Central memory CD8-positive, alpha-beta T cell (primary cell): ENCODE results near the gene ZNF774.
"Not testable (repeated sequence)": the region's sequence is repeated elsewhere in the genome, so short reads cannot be mapped to it uniquely, and the experiment has no call there.

ENCODE experiments used
- ATAC-seq: fragments of 150-1000 bp; cut with Tn5 transposase; replicated peaks from 2 replicates; pipeline ENCODE4 v1.10.0; 2022; ENCODE audit warnings: mild to moderate bottlenecking, moderate FRiP score, moderate number of reproducible peaks; ENCODE audit not compliant: poor library complexity, severe bottlenecking; ENCODE audit errors: extremely low read depth
- DNase-seq, 2 donors: peaks; one replicate each; pipeline ENCODE4 v3.0.0; 2021; ENCODE audit warnings: low spot score in 2 of 2
- H3K27ac Mint-ChIP-seq: one replicate; pipeline ENCODE4 v1.8.0; 2022; ENCODE audit warnings: low read depth, mild to moderate bottlenecking, moderate library complexity, mixed read lengths
- H3K27me3 Mint-ChIP-seq: one replicate; pipeline ENCODE4 v1.8.0; 2022; ENCODE audit warnings: mixed read lengths
- H3K36me3 Mint-ChIP-seq: one replicate; pipeline ENCODE4 v1.8.0; 2022; ENCODE audit warnings: mild to moderate bottlenecking, moderate library complexity, mixed read lengths; ENCODE audit not compliant: insufficient read depth
- H3K4me1 Mint-ChIP-seq: one replicate; pipeline ENCODE4 v1.8.0; 2022; ENCODE audit warnings: mixed read lengths
- H3K4me3 Mint-ChIP-seq: one replicate; pipeline ENCODE4 v1.8.0; 2022; ENCODE audit warnings: mild to moderate bottlenecking, moderate library complexity, mixed read lengths
- H3K9me3 Mint-ChIP-seq: one replicate; pipeline ENCODE4 v1.8.0; 2022; ENCODE audit warnings: mixed read lengths

ZNF774 gene

DNA sequence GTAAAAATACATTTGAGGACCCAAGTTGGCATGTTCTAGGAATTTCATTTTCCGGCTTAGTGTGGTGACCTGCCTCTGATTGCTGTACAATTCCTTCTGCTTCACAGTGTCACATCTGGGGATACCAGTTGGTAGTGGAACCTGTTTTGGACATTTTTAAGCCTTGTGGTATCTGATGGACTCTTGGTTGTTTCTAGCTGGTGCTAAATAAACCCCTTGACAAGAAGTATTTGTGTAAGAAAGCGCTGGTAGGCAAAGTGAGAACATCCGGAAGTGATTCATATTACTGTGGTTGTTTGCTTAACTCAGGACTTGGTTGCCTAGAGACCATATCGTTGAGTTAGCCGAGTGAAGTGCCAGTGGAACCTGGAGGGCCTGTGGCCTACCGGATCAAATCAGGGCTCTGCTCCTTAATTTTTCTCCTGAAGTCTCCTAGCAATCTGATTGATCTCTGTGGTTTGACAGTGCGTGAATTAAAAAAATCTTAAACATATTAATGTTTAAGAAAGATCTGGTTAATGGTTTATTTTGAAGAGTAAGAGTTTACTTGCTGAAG, 48.8 kb downstream of the ZNF774 start:
- Mint-ChIP-seq H3K9me3 (no peaks in the 10 kb centered on the region), H3K27ac (peak overlapping the region; percentile 97), H3K4me1 (peaks cover 61% of the 10 kb centered on the region), H3K27me3 (no peaks in the 10 kb centered on the region), H3K36me3 (peaks cover 24% of the 10 kb centered on the region), H3K4me3 (peak overlapping the region; percentile 52)
- ATAC-seq, result peak; percentile 97
- peak in 1 of 2 donors; percentile 73 for DNase-seq

DNA sequence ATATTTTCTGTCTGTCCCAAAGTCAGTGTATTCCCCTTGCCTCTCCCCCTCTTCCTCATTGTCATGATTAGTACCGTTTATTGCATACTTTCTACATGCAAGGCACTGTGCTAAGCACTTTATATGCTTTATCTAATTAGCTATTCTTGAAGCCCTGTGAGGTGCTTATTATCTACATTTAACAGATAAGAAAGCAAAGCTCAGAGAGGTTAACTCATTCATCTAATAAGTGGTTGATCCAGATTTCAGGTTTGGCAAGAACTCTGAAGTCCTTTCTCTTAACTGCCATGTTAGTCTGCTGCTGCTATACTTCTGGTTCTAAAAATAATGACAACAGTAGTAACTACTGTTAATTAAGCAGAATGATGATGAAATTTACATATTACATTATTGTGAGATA, 49.4 kb downstream of the ZNF774 start:
- Mint-ChIP-seq H3K4me1 (peaks cover 62% of the 10 kb centered on the region), H3K27ac (peak overlapping the region; percentile 97), H3K9me3 (no peaks in the 10 kb centered on the region), H3K27me3 (no peaks in the 10 kb centered on the region), H3K4me3 (peak overlapping the region; percentile 52), H3K36me3 (peaks cover 21% of the 10 kb centered on the region)
- DNase-seq (no peak), ATAC-seq (no peak)

DNA sequence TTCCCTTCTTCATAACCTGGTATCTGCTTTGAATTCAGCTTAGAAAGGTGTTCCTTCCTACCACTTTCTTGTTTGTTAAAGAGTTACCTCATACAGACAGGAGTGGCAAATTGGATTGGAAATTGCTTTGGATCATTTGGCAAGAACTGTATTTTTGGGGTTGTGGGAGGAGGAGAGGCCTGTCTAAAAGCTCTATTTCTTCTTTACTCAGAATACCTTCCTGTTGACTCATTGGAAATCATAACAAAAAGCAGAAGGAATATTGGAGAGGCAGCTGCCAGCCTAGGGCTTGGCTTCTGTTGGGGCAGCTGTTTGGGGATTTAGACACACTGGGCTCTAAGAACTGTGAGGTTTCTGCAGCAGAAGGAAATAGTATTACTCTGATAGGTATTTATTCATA, 50.1 kb downstream of the ZNF774 start:
- DNase-seq (no peak), ATAC-seq (no peak)
- peaks cover 69% of the 10 kb centered on the region for H3K4me1 Mint-ChIP-seq

DNA sequence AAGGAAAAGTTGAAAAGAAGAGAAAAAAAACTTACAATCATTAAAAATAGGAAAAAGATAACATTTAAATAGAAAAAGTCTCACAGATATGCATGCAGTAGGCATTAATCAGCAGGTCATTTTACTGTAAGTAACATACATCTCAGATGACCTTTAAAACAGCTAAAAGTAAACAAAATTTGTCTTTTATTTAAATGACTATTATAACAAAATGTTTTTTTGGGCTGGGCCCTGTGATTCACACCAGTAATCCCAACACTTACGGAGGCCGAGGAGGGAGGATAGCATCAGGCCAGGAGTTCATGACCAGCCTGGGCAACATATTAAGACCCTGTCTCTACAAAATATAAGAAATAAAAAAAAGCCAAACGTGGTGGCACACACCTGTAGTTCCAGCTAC, 50.7 kb downstream of the ZNF774 start:
- DNase-seq (no peak), ATAC-seq (no peak)
- H3K4me3 Mint-ChIP-seq, result peak overlapping the region; percentile 52
- peaks cover 75% of the 10 kb centered on the region for H3K4me1 Mint-ChIP-seq
- H3K27ac Mint-ChIP-seq, result peak overlapping the region; percentile 97
- no peaks in the 10 kb centered on the region for H3K27me3 Mint-ChIP-seq
- H3K9me3 Mint-ChIP-seq, result no peaks in the 10 kb centered on the region
- H3K36me3 Mint-ChIP-seq, result peaks cover 16% of the 10 kb centered on the region

More for the DNA sequence above, 50.1 kb downstream of the ZNF774 start:
- peak overlapping the region; percentile 97 for H3K27ac Mint-ChIP-seq
- H3K36me3 Mint-ChIP-seq, result peaks cover 20% of the 10 kb centered on the region
- no peaks in the 10 kb centered on the region for H3K27me3 Mint-ChIP-seq
- H3K4me3 Mint-ChIP-seq, result peak overlapping the region; percentile 52
- no peaks in the 10 kb centered on the region for H3K9me3 Mint-ChIP-seq

DNA sequence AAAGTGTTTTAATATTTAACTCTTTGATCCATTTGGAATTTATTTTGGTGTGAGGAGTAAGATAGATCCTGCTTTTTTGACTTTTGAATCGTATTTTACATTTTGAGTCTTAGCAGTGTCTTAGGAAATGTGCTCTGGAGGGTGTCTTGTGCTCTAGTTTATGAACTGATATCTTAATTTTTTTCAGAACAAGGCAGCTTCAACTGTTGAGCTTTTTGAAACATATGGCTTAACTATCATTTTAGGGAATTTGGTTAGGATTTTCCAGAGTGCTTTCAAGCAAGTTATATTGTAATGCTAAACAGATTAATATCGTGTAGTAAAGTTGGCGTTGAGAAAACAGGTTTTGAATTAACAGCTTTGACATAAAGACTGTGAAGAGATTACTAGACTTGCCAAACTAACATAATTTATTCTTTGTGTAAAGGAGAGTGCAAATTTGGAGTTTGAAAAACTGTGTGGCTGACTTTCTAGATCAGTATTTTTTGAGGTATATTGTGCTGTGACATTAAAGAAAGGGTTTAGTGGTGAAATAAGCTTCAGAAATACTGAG, 53.0 kb downstream of the ZNF774 start:
- H3K9me3 Mint-ChIP-seq, result no peaks in the 10 kb centered on the region
- peaks cover 88% of the 10 kb centered on the region for H3K4me1 Mint-ChIP-seq
- no peaks in the 10 kb centered on the region for H3K27me3 Mint-ChIP-seq
- peaks cover 18% of the 10 kb centered on the region for H3K36me3 Mint-ChIP-seq
- H3K4me3 Mint-ChIP-seq, result no peak overlapping the region
- H3K27ac Mint-ChIP-seq, result no peak overlapping the region
- ATAC-seq, result no peak
- no peak for DNase-seq

DNA sequence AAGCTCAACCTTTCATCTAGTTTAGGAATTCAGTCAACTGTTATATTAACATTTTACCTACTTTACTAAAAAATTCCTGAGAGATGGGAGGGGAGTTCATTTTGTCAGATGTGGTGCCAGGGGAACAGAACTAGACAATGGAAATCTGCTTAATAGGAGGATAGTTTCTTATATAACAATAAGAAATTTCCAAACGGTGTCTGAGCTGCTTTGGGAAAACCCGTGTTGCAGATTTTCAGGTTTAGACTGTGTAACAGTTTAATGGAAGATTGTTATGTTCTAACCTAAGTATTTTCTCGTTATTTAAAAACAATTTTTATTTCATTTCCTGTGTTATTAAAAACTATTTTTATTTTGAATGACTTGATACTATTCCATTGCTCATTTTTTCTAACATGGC, 55.3 kb downstream of the ZNF774 start:
- Mint-ChIP-seq H3K4me1 (peaks cover 80% of the 10 kb centered on the region), H3K27me3 (no peaks in the 10 kb centered on the region), H3K4me3 (peak overlapping the region; percentile 32), H3K9me3 (no peaks in the 10 kb centered on the region), H3K36me3 (peaks cover 14% of the 10 kb centered on the region), H3K27ac (peak overlapping the region; percentile 91)
- ATAC-seq, result no peak
- no peak for DNase-seq

DNA sequence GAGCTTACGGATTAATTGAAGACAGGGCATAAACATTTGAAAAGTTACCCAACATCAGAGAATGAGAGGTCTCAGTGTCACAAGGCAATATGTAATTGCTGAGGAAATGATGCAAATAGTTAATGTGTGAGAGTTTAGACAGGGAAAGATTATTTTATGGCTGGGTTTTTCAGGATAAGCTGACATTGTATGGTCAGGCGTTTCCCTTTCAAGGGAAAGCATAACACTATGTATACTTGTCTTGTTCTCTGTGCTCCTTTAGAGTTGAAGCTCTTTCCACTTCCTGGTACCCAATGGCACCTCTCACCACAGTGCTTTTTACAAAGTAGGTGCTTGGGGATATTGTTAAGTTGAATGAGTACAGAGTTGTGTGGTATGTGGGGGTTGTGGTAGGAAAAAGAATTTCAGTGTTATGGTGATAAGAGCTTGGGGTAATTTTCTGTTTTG, 55.8 kb downstream of the ZNF774 start:
- Mint-ChIP-seq H3K9me3 (no peaks in the 10 kb centered on the region), H3K4me1 (peaks cover 81% of the 10 kb centered on the region), H3K36me3 (peaks cover 14% of the 10 kb centered on the region), H3K4me3 (peak overlapping the region; percentile 32), H3K27me3 (no peaks in the 10 kb centered on the region), H3K27ac (peak overlapping the region; percentile 91)
- DNase-seq (peak in 1 of 2 donors; percentile 51), ATAC-seq (peak; percentile 97)

DNA sequence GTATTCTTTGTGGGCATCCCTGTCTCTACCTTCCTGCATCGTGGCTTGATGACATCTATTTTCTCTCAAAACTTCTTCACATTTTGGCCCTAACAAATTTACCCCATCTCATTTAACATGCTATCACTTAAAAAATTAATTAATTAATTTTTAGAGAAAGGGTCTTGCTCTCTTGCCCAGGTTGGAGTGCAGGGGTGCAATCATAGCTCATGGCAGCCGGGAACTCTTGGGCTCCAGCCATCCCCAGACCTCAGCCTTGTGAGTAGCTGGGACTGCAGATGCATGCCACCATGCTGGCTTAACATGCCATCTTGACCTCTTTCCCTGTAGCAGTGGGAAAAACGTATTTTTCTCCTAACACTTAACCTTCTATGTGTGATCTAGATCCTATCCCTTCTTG, 56.6 kb downstream of the ZNF774 start:
- DNase-seq (no peak), ATAC-seq (no peak)
- Mint-ChIP-seq H3K4me1 (peaks cover 88% of the 10 kb centered on the region), H3K4me3 (peak overlapping the region; percentile 32), H3K9me3 (no peaks in the 10 kb centered on the region), H3K27me3 (no peaks in the 10 kb centered on the region), H3K27ac (peak overlapping the region; percentile 91), H3K36me3 (peaks cover 14% of the 10 kb centered on the region)

DNA sequence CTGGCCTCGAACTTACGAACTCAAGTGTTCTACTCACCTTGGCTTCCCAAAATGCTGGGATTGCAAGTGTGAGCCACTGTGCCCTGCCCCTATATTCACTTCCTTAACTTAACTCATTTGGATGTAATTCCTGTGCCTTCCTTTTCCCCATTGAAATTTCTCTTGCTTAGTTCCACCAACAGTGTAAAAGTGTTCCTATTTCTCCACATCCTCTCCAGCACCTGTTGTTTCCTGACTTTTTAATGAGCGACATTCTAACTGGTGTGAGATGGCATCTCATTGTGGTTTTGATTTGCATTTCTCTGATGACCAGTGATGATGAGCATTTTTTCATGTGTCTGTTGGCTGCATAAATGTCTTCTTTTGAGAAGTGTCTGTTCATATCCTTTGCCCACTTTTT, 57.5 kb downstream of the ZNF774 start:
- not testable (repeated sequence) for DNase-seq, H3K27me3 Mint-ChIP-seq, ATAC-seq, H3K9me3 Mint-ChIP-seq
- Mint-ChIP-seq H3K4me3 (peak overlapping the region; percentile 56), H3K36me3 (peaks cover 12% of the 10 kb centered on the region), H3K4me1 (peaks cover 90% of the 10 kb centered on the region), H3K27ac (peak overlapping the region; percentile 91)

DNA sequence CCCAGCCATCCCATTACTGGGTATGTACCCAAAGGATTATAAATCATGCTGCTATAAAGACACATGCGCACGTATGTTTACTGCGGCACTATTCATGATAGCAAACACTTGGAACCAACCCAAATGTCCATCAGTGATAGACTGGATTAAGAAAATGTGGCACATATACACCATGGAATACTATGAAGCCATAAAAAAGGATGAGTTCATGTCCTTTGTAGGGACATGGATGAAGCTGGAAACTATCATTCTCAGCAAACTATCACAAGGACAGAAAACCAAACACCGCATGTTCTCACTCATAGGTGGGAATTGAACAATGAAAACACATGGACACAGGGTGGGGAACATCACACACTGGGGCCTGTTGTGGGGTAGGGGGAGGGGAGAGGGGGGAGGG, 58.2 kb downstream of the ZNF774 start:
- not testable (repeated sequence) for H3K4me3 Mint-ChIP-seq, H3K27me3 Mint-ChIP-seq, ATAC-seq, DNase-seq, H3K9me3 Mint-ChIP-seq
- Mint-ChIP-seq H3K36me3 (peaks cover 13% of the 10 kb centered on the region), H3K27ac (peak overlapping the region; percentile 91), H3K4me1 (peaks cover 89% of the 10 kb centered on the region)

DNA sequence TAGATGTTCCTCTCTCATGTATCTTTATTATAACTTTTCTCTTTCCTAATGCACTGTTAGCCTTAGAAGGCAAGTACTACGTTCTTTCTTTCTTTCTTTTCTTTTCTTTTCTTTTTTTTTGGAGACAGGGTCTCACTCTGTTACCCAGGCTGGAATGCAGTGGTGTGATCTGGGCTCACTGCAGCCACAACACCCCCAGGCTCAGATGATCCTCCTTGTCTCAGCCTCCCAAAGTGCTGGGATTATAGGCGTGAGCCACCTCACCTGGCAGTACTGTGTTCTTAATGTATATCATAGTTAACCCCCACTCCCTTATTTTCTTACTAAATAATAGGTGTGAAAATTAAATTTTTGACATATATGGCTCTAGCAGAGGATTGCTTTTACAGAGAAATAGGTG, 59.1 kb downstream of the ZNF774 start:
- H3K9me3 Mint-ChIP-seq, result no peaks in the 10 kb centered on the region
- no peaks in the 10 kb centered on the region for H3K27me3 Mint-ChIP-seq
- peaks cover 87% of the 10 kb centered on the region for H3K4me1 Mint-ChIP-seq
- peak overlapping the region; percentile 8 for H3K4me3 Mint-ChIP-seq
- H3K36me3 Mint-ChIP-seq, result peaks cover 14% of the 10 kb centered on the region
- H3K27ac Mint-ChIP-seq, result peak overlapping the region; percentile 74
- DNase-seq (no peak), ATAC-seq (no peak)
